ENCODE measurements around the gene ZYG11B.
"Not testable (repeated sequence)": the region's sequence is repeated elsewhere in the genome, so short reads cannot be mapped to it uniquely, and the experiment has no call there.

ZYG11B gene

GRCh38 chr1:52752484-52752826, 26.2 kb downstream of the ZYG11B start:
- Histone ChIP-seq H3K9me3 (ENCODE audit: control insufficient read depth in 2 of 2, low read length in 2 of 2) (no peaks in the 10 kb centered on the region), H3K27me3 (ENCODE audit: control insufficient read depth in 2 of 2, insufficient read depth in 2 of 2, low read length in 2 of 2) (no peaks in the 10 kb centered on the region), H3K4me3 (ENCODE audit: low read length in 2 of 2) (no peak overlapping the region), H3K9ac (ENCODE audit: low read depth in 1 of 2, low read length in 2 of 2) (no peak overlapping the region), H3K4me1 (ENCODE audit: control insufficient read depth in 2 of 2, insufficient read depth in 2 of 2, low read length in 2 of 2) (no peaks in the 10 kb centered on the region), H3K27ac (ENCODE audit: low read depth in 2 of 2, low read length in 2 of 2) (no peak overlapping the region), H3K36me3 (ENCODE audit: control insufficient read depth in 2 of 2, insufficient read depth in 2 of 2, low read length in 2 of 2) (no peaks in the 10 kb centered on the region)

GRCh38 chr1:52753169-52753568, 26.9 kb downstream of the ZYG11B start:
- H3K4me1 ChIP-seq (ENCODE audit: control insufficient read depth in 2 of 2, insufficient read depth in 2 of 2, low read length in 2 of 2) = no peaks in the 10 kb centered on the region
- peaks cover under 1 to 1% of the 10 kb centered on the region in 2 donors for H3K36me3 ChIP-seq (ENCODE audit: control insufficient read depth in 2 of 2, insufficient read depth in 2 of 2, low read length in 2 of 2)
- H3K9me3 ChIP-seq (ENCODE audit: control insufficient read depth in 2 of 2, low read length in 2 of 2) = no peaks in the 10 kb centered on the region
- H3K4me3 ChIP-seq (ENCODE audit: low read length in 2 of 2) = no peak overlapping the region
- H3K27ac ChIP-seq (ENCODE audit: low read depth in 2 of 2, low read length in 2 of 2) = no peak overlapping the region
- no peak overlapping the region for H3K9ac ChIP-seq (ENCODE audit: low read depth in 1 of 2, low read length in 2 of 2)
- H3K27me3 ChIP-seq (ENCODE audit: control insufficient read depth in 2 of 2, insufficient read depth in 2 of 2, low read length in 2 of 2) = no peaks in the 10 kb centered on the region

- Histone ChIP-seq H3K4me3 (ENCODE audit: low read length in 2 of 2) (no peak overlapping the region), H3K36me3 (ENCODE audit: control insufficient read depth in 2 of 2, insufficient read depth in 2 of 2, low read length in 2 of 2) (peaks cover 5 to 9% of the 10 kb centered on the region in 2 donors), H3K27ac (ENCODE audit: low read depth in 2 of 2, low read length in 2 of 2) (no peak overlapping the region), H3K9me3 (ENCODE audit: control insufficient read depth in 2 of 2, low read length in 2 of 2) (no peaks in the 10 kb centered on the region), H3K27me3 (ENCODE audit: control insufficient read depth in 2 of 2, insufficient read depth in 2 of 2, low read length in 2 of 2) (no peaks in the 10 kb centered on the region), H3K9ac (ENCODE audit: low read depth in 1 of 2, low read length in 2 of 2) (no peak overlapping the region), H3K4me1 (ENCODE audit: control insufficient read depth in 2 of 2, insufficient read depth in 2 of 2, low read length in 2 of 2) (no peaks in the 10 kb centered on the region)
These were observed 29.8 kb downstream of the ZYG11B start for GRCh38 chr1:52756020-52756419.

GRCh38 chr1:52759908-52760307, 33.7 kb downstream of the ZYG11B start:
- Histone ChIP-seq H3K36me3 (ENCODE audit: control insufficient read depth in 2 of 2, insufficient read depth in 2 of 2, low read length in 2 of 2) (peaks cover 10 to 13% of the 10 kb centered on the region in 2 donors), H3K27ac (ENCODE audit: low read depth in 2 of 2, low read length in 2 of 2) (no peak overlapping the region), H3K9me3 (ENCODE audit: control insufficient read depth in 2 of 2, low read length in 2 of 2) (no peaks in the 10 kb centered on the region), H3K27me3 (ENCODE audit: control insufficient read depth in 2 of 2, insufficient read depth in 2 of 2, low read length in 2 of 2) (no peaks in the 10 kb centered on the region), H3K4me1 (ENCODE audit: control insufficient read depth in 2 of 2, insufficient read depth in 2 of 2, low read length in 2 of 2) (no peaks in the 10 kb centered on the region), H3K9ac (ENCODE audit: low read depth in 1 of 2, low read length in 2 of 2) (no peak overlapping the region), H3K4me3 (ENCODE audit: low read length in 2 of 2) (no peak overlapping the region)

GRCh38 chr1:52767596-52768280, 41.5 kb downstream of the ZYG11B start:
- Histone ChIP-seq H3K4me3 (ENCODE audit: low read length in 2 of 2) (no peak overlapping the region), H3K9me3 (ENCODE audit: control insufficient read depth in 2 of 2, low read length in 2 of 2) (no peaks in the 10 kb centered on the region)

GRCh38 chr1:52769346-52770033, 43.2 kb downstream of the ZYG11B start:
- Histone ChIP-seq H3K9ac (ENCODE audit: low read depth in 1 of 2, low read length in 2 of 2) (no peak overlapping the region), H3K36me3 (ENCODE audit: control insufficient read depth in 2 of 2, insufficient read depth in 2 of 2, low read length in 2 of 2) (peaks cover 9 to 13% of the 10 kb centered on the region in 2 donors), H3K27me3 (ENCODE audit: control insufficient read depth in 2 of 2, insufficient read depth in 2 of 2, low read length in 2 of 2) (no peaks in the 10 kb centered on the region), H3K9me3 (ENCODE audit: control insufficient read depth in 2 of 2, low read length in 2 of 2) (no peaks in the 10 kb centered on the region), H3K4me3 (ENCODE audit: low read length in 2 of 2) (no peak overlapping the region), H3K27ac (ENCODE audit: low read depth in 2 of 2, low read length in 2 of 2) (no peak overlapping the region), H3K4me1 (ENCODE audit: control insufficient read depth in 2 of 2, insufficient read depth in 2 of 2, low read length in 2 of 2) (no peaks in the 10 kb centered on the region)

More at GRCh38 chr1:52767596-52768280, 41.5 kb downstream of the ZYG11B start:
- no peak overlapping the region for H3K9ac ChIP-seq (ENCODE audit: low read depth in 1 of 2, low read length in 2 of 2)
- no peak overlapping the region for H3K27ac ChIP-seq (ENCODE audit: low read depth in 2 of 2, low read length in 2 of 2)
- no peaks in the 10 kb centered on the region for H3K4me1 ChIP-seq (ENCODE audit: control insufficient read depth in 2 of 2, insufficient read depth in 2 of 2, low read length in 2 of 2)
- no peaks in the 10 kb centered on the region for H3K27me3 ChIP-seq (ENCODE audit: control insufficient read depth in 2 of 2, insufficient read depth in 2 of 2, low read length in 2 of 2)
- peaks cover 9 to 13% of the 10 kb centered on the region in 2 donors for H3K36me3 ChIP-seq (ENCODE audit: control insufficient read depth in 2 of 2, insufficient read depth in 2 of 2, low read length in 2 of 2)

GRCh38 chr1:52771384-52771783, 45.1 kb downstream of the ZYG11B start:
- Histone ChIP-seq H3K9ac (ENCODE audit: low read depth in 1 of 2, low read length in 2 of 2) (no peak overlapping the region), H3K36me3 (ENCODE audit: control insufficient read depth in 2 of 2, insufficient read depth in 2 of 2, low read length in 2 of 2) (peaks cover 9 to 13% of the 10 kb centered on the region in 2 donors), H3K27me3 (ENCODE audit: control insufficient read depth in 2 of 2, insufficient read depth in 2 of 2, low read length in 2 of 2) (no peaks in the 10 kb centered on the region), H3K4me3 (ENCODE audit: low read length in 2 of 2) (no peak overlapping the region), H3K4me1 (ENCODE audit: control insufficient read depth in 2 of 2, insufficient read depth in 2 of 2, low read length in 2 of 2) (no peaks in the 10 kb centered on the region), H3K9me3 (ENCODE audit: control insufficient read depth in 2 of 2, low read length in 2 of 2) (no peaks in the 10 kb centered on the region), H3K27ac (ENCODE audit: low read depth in 2 of 2, low read length in 2 of 2) (no peak overlapping the region)

- no peak overlapping the region for H3K27ac ChIP-seq (ENCODE audit: low read depth in 2 of 2, low read length in 2 of 2)
- H3K4me3 ChIP-seq (ENCODE audit: low read length in 2 of 2) = no peak overlapping the region
- peaks cover 14 to 37% of the 10 kb centered on the region in 2 donors for H3K36me3 ChIP-seq (ENCODE audit: control insufficient read depth in 2 of 2, insufficient read depth in 2 of 2, low read length in 2 of 2)
- H3K4me1 ChIP-seq (ENCODE audit: control insufficient read depth in 2 of 2, insufficient read depth in 2 of 2, low read length in 2 of 2) = no peaks in the 10 kb centered on the region
- no peaks in the 10 kb centered on the region for H3K9me3 ChIP-seq (ENCODE audit: control insufficient read depth in 2 of 2, low read length in 2 of 2)
- H3K9ac ChIP-seq (ENCODE audit: low read depth in 1 of 2, low read length in 2 of 2) = no peak overlapping the region
- no peaks in the 10 kb centered on the region for H3K27me3 ChIP-seq (ENCODE audit: control insufficient read depth in 2 of 2, insufficient read depth in 2 of 2, low read length in 2 of 2)
These were observed 59.9 kb downstream of the ZYG11B start for GRCh38 chr1:52786148-52786547.

GRCh38 chr1:52790429-52790828, 64.2 kb downstream of the ZYG11B start:
- H3K4me1 ChIP-seq (ENCODE audit: control insufficient read depth in 2 of 2, insufficient read depth in 2 of 2, low read length in 2 of 2); H3K9me3 ChIP-seq (ENCODE audit: control insufficient read depth in 2 of 2, low read length in 2 of 2); H3K9ac ChIP-seq (ENCODE audit: low read depth in 1 of 2, low read length in 2 of 2); H3K27ac ChIP-seq (ENCODE audit: low read depth in 2 of 2, low read length in 2 of 2); H3K4me3 ChIP-seq (ENCODE audit: low read length in 2 of 2); H3K27me3 ChIP-seq (ENCODE audit: control insufficient read depth in 2 of 2, insufficient read depth in 2 of 2, low read length in 2 of 2): not testable (repeated sequence)
- H3K36me3 ChIP-seq (ENCODE audit: control insufficient read depth in 2 of 2, insufficient read depth in 2 of 2, low read length in 2 of 2) = peaks cover 12 to 40% of the 10 kb centered on the region in 2 donors

- Histone ChIP-seq H3K9ac (ENCODE audit: low read depth in 1 of 2, low read length in 2 of 2) (no peak overlapping the region), H3K36me3 (ENCODE audit: control insufficient read depth in 2 of 2, insufficient read depth in 2 of 2, low read length in 2 of 2) (peaks cover 9 to 35% of the 10 kb centered on the region in 2 donors), H3K9me3 (ENCODE audit: control insufficient read depth in 2 of 2, low read length in 2 of 2) (no peaks in the 10 kb centered on the region), H3K27me3 (ENCODE audit: control insufficient read depth in 2 of 2, insufficient read depth in 2 of 2, low read length in 2 of 2) (no peaks in the 10 kb centered on the region), H3K27ac (ENCODE audit: low read depth in 2 of 2, low read length in 2 of 2) (no peak overlapping the region), H3K4me1 (ENCODE audit: control insufficient read depth in 2 of 2, insufficient read depth in 2 of 2, low read length in 2 of 2) (no peaks in the 10 kb centered on the region), H3K4me3 (ENCODE audit: low read length in 2 of 2) (no peak overlapping the region)
These were observed 65.8 kb downstream of the ZYG11B start for GRCh38 chr1:52792036-52792435.
